ENCODE data around the gene RANBP6.
"Not testable (repeated sequence)": the region's sequence is repeated elsewhere in the genome, so short reads cannot be mapped to it uniquely, and the experiment has no call there.

RANBP6 gene

GRCh38 chr9:6015278-6016157 is at the start of gene RANBP6:
Gene RANBP6 (minus strand): TSS chr9:6015624. CDS start chr9:6015607, 17 bp downstream.
- H3K27ac ChIP-seq (ENCODE audit: low read length), result peak within 1 kb of the TSS; percentile 33
- peak within 1 kb of the TSS; percentile 97 for H3K4me3 ChIP-seq (ENCODE audit: low read length)
- H3K27me3 ChIP-seq (ENCODE audit: insufficient read depth, low read length), result no peaks in the 10 kb centered on the region

GRCh38 chr9:6063146-6063545 is 47.7 kb upstream of the RANBP6 start:
- not testable (repeated sequence) for H3K27ac ChIP-seq (ENCODE audit: low read length); H3K4me1 ChIP-seq (ENCODE audit: insufficient read depth, low read length); H3K9ac ChIP-seq (ENCODE audit: low read depth, low read length); H3K27me3 ChIP-seq (ENCODE audit: insufficient read depth, low read length); H3K4me3 ChIP-seq (ENCODE audit: low read length); H3K36me3 ChIP-seq (ENCODE audit: insufficient read depth, low read depth, low read length)
- H3K9me3 ChIP-seq (ENCODE audit: insufficient read depth, low read depth, low read length), result peaks cover 14% of the 10 kb centered on the region

More at GRCh38 chr9:6015278-6016157, at the start of gene RANBP6:
- H3K9me3 ChIP-seq (ENCODE audit: insufficient read depth, low read depth, low read length), result no peaks in the 10 kb centered on the region
- peaks cover 4% of the 10 kb centered on the region; the same call in 1 of the 2 replicates for H3K4me1 ChIP-seq (ENCODE audit: insufficient read depth, low read length)
- H3K9ac ChIP-seq (ENCODE audit: low read depth, low read length), result peak within 1 kb of the TSS; percentile 94
- H3K36me3 ChIP-seq (ENCODE audit: insufficient read depth, low read depth, low read length), result peaks cover 36% of the 10 kb centered on the region

- H3K4me3 ChIP-seq (ENCODE audit: low read length), result no peak overlapping the region
- H3K9me3 ChIP-seq (ENCODE audit: insufficient read depth, low read depth, low read length), result no peaks in the 10 kb centered on the region
- no peak overlapping the region for H3K9ac ChIP-seq (ENCODE audit: low read depth, low read length)
- no peaks in the 10 kb centered on the region for H3K36me3 ChIP-seq (ENCODE audit: insufficient read depth, low read depth, low read length)
- H3K4me1 ChIP-seq (ENCODE audit: insufficient read depth, low read length), result peaks cover 5% of the 10 kb centered on the region; the same call in 1 of the 2 replicates
- no peak overlapping the region for H3K27ac ChIP-seq (ENCODE audit: low read length)
- no peaks in the 10 kb centered on the region for H3K27me3 ChIP-seq (ENCODE audit: insufficient read depth, low read length)
These were observed 40.2 kb upstream of the RANBP6 start for GRCh38 chr9:6055666-6056065.

- no peaks in the 10 kb centered on the region for H3K27me3 ChIP-seq (ENCODE audit: insufficient read depth, low read length)
- H3K4me3 ChIP-seq (ENCODE audit: low read length), result no peak overlapping the region
- H3K36me3 ChIP-seq (ENCODE audit: insufficient read depth, low read depth, low read length), result no peaks in the 10 kb centered on the region
- H3K9ac ChIP-seq (ENCODE audit: low read depth, low read length), result no peak overlapping the region
- no peak overlapping the region for H3K27ac ChIP-seq (ENCODE audit: low read length)
- peaks cover 5% of the 10 kb centered on the region; the same call in 1 of the 2 replicates for H3K4me1 ChIP-seq (ENCODE audit: insufficient read depth, low read length)
- H3K9me3 ChIP-seq (ENCODE audit: insufficient read depth, low read depth, low read length), result no peaks in the 10 kb centered on the region
These were observed 39.8 kb upstream of the RANBP6 start for GRCh38 chr9:6055216-6055615.

GRCh38 chr9:6054280-6055099 is 39.1 kb upstream of the RANBP6 start:
- Histone ChIP-seq H3K9me3 (ENCODE audit: insufficient read depth, low read depth, low read length) (no peaks in the 10 kb centered on the region), H3K4me3 (ENCODE audit: low read length) (no peak overlapping the region), H3K27me3 (ENCODE audit: insufficient read depth, low read length) (no peaks in the 10 kb centered on the region), H3K36me3 (ENCODE audit: insufficient read depth, low read depth, low read length) (no peaks in the 10 kb centered on the region), H3K27ac (ENCODE audit: low read length) (no peak overlapping the region), H3K9ac (ENCODE audit: low read depth, low read length) (no peak overlapping the region), H3K4me1 (ENCODE audit: insufficient read depth, low read length) (peaks cover 5% of the 10 kb centered on the region; the same call in 1 of the 2 replicates)

GRCh38 chr9:6052293-6052919 is 37.0 kb upstream of the RANBP6 start:
- Histone ChIP-seq H3K27ac (ENCODE audit: low read length) (no peak overlapping the region), H3K27me3 (ENCODE audit: insufficient read depth, low read length) (no peaks in the 10 kb centered on the region), H3K4me3 (ENCODE audit: low read length) (no peak overlapping the region), H3K4me1 (ENCODE audit: insufficient read depth, low read length) (peaks cover 5% of the 10 kb centered on the region; the same call in 1 of the 2 replicates), H3K9ac (ENCODE audit: low read depth, low read length) (no peak overlapping the region), H3K36me3 (ENCODE audit: insufficient read depth, low read depth, low read length) (no peaks in the 10 kb centered on the region), H3K9me3 (ENCODE audit: insufficient read depth, low read depth, low read length) (no peaks in the 10 kb centered on the region)

- no peak overlapping the region for H3K4me3 ChIP-seq (ENCODE audit: low read length)
- no peak overlapping the region for H3K9ac ChIP-seq (ENCODE audit: low read depth, low read length)
- H3K9me3 ChIP-seq (ENCODE audit: insufficient read depth, low read depth, low read length), result no peaks in the 10 kb centered on the region
- no peak overlapping the region for H3K27ac ChIP-seq (ENCODE audit: low read length)
- peaks cover 5% of the 10 kb centered on the region; the same call in 1 of the 2 replicates for H3K4me1 ChIP-seq (ENCODE audit: insufficient read depth, low read length)
- no peaks in the 10 kb centered on the region for H3K36me3 ChIP-seq (ENCODE audit: insufficient read depth, low read depth, low read length)
- no peaks in the 10 kb centered on the region for H3K27me3 ChIP-seq (ENCODE audit: insufficient read depth, low read length)
These were observed 36.1 kb upstream of the RANBP6 start for GRCh38 chr9:6051511-6051950.

GRCh38 chr9:6049798-6050197 is 34.4 kb upstream of the RANBP6 start:
- H3K9ac ChIP-seq (ENCODE audit: low read depth, low read length), result no peak overlapping the region
- H3K27ac ChIP-seq (ENCODE audit: low read length), result no peak overlapping the region
- no peaks in the 10 kb centered on the region for H3K36me3 ChIP-seq (ENCODE audit: insufficient read depth, low read depth, low read length)

GRCh38 chr9:6048039-6048438 is 32.6 kb upstream of the RANBP6 start:
- H3K4me1 ChIP-seq (ENCODE audit: insufficient read depth, low read length), result 0 out of 2 replicates have a peak, but pooled peaks cover under 1% of the 10 kb centered on the region
- H3K4me3 ChIP-seq (ENCODE audit: low read length), result no peak overlapping the region
- H3K27me3 ChIP-seq (ENCODE audit: insufficient read depth, low read length), result no peaks in the 10 kb centered on the region
- no peaks in the 10 kb centered on the region for H3K36me3 ChIP-seq (ENCODE audit: insufficient read depth, low read depth, low read length)
- no peak overlapping the region for H3K27ac ChIP-seq (ENCODE audit: low read length)
- H3K9ac ChIP-seq (ENCODE audit: low read depth, low read length), result no peak overlapping the region
- no peaks in the 10 kb centered on the region for H3K9me3 ChIP-seq (ENCODE audit: insufficient read depth, low read depth, low read length)

More at GRCh38 chr9:6049798-6050197, 34.4 kb upstream of the RANBP6 start:
- no peaks in the 10 kb centered on the region for H3K9me3 ChIP-seq (ENCODE audit: insufficient read depth, low read depth, low read length)
- peaks cover 5% of the 10 kb centered on the region; the same call in 1 of the 2 replicates for H3K4me1 ChIP-seq (ENCODE audit: insufficient read depth, low read length)
- no peak overlapping the region for H3K4me3 ChIP-seq (ENCODE audit: low read length)
- H3K27me3 ChIP-seq (ENCODE audit: insufficient read depth, low read length), result no peaks in the 10 kb centered on the region

GRCh38 chr9:6047020-6047419 is 31.6 kb upstream of the RANBP6 start:
- no peaks in the 10 kb centered on the region for H3K4me1 ChIP-seq (ENCODE audit: insufficient read depth, low read length)
- no peaks in the 10 kb centered on the region for H3K27me3 ChIP-seq (ENCODE audit: insufficient read depth, low read length)
- H3K9ac ChIP-seq (ENCODE audit: low read depth, low read length), result no peak overlapping the region
- no peaks in the 10 kb centered on the region for H3K9me3 ChIP-seq (ENCODE audit: insufficient read depth, low read depth, low read length)
- no peaks in the 10 kb centered on the region for H3K36me3 ChIP-seq (ENCODE audit: insufficient read depth, low read depth, low read length)
- H3K4me3 ChIP-seq (ENCODE audit: low read length), result no peak overlapping the region
- no peak overlapping the region for H3K27ac ChIP-seq (ENCODE audit: low read length)

- Histone ChIP-seq H3K4me1 (ENCODE audit: insufficient read depth, low read length) (no peaks in the 10 kb centered on the region), H3K4me3 (ENCODE audit: low read length) (no peak overlapping the region), H3K27ac (ENCODE audit: low read length) (no peak overlapping the region), H3K9me3 (ENCODE audit: insufficient read depth, low read depth, low read length) (no peaks in the 10 kb centered on the region), H3K9ac (ENCODE audit: low read depth, low read length) (no peak overlapping the region), H3K27me3 (ENCODE audit: insufficient read depth, low read length) (no peaks in the 10 kb centered on the region), H3K36me3 (ENCODE audit: insufficient read depth, low read depth, low read length) (no peaks in the 10 kb centered on the region)
These were observed 29.9 kb upstream of the RANBP6 start for GRCh38 chr9:6045364-6045763.

All from iPS-20b (cell line).